HCT116 (cell line): ENCODE results near the gene ISCU. TPM values are rescaled to one million over a fixed set of nuclear protein-coding genes. Genes with fewer than 3 reads are reported as not detected.

Source experiments
- ATAC-seq: fragments of 200-7000 bp; cut with Tn5 transposase; 2 replicates; pipeline ENCODE4 v1.9.1; 2020; ENCODE audit warnings: mild to moderate bottlenecking, moderate library complexity
- BruUV-seq: library from RNA; stranded (reverse); fragments of 400-500 nt; replicated peaks from 2 replicates; lab custom pipeline; 2021; lab: Mats Ljungman, UMichigan
- CTCF ChIA-PET: fragments of 300-600 bp; sonication (Branson Sonifier 250); formaldehyde crosslinking; loops from one replicate; lab custom pipeline; 2021; ENCODE audit warnings: antibody characterized with exemption; lab: Charles Lee
- POLR2A ChIA-PET: fragments of 300-600, 350-600 bp; sonication (Branson Sonifier 250); formaldehyde crosslinking; loops from one replicate; lab custom pipeline; 2021; ENCODE audit warnings: antibody characterized with exemption; lab: Charles Lee
- RAD21 ChIA-PET, 2 experiments: fragments of 300-600 bp; sonication (Branson Sonifier 250); formaldehyde crosslinking; loops; one replicate each; lab custom pipeline; 2023; ENCODE audit warnings: low total read pairs in 2 of 2; ENCODE audit not compliant: uncharacterized antibody in 2 of 2, unreplicated experiment in 2 of 2, low non-redundant PET in 1 of 2; lab: Charles Lee
- DNase-seq: peaks from one replicate; pipeline ENCODE4 v3.0.0-alpha.2; 2010; ENCODE audit warnings: low read depth, low spot score
- H2AFZ ChIP-seq: fragments of 200-600 bp; shearing (Covaris generic), sonication (generic); 2 replicates; pipeline ENCODE4 v1.6.1; 2017; ENCODE audit warnings: low read depth, mixed run types, mixed read lengths, antibody characterized with exemption, low read length; ENCODE audit not compliant: poor library complexity, severe bottlenecking
- H3K27ac ChIP-seq: 2 replicates; pipeline ENCODE4 v1.5.1; 2012; ENCODE audit warnings: low read depth, low read length
- H3K27me3 ChIP-seq: fragments of 200-600 bp; sonication (generic); 2 replicates; pipeline ENCODE4 v1.6.1; 2016; ENCODE audit warnings: mixed run types, low read length, mixed read lengths; ENCODE audit not compliant: insufficient read depth
- H3K36me3 ChIP-seq, 2 experiments: fragments of 200-500 bp in 1 of 2; fragments of 200-600 bp in 1 of 2; sonication (Bioruptor generic) in 1 of 2; sonication (generic) in 1 of 2; 2 replicates each; pipeline versions ENCODE4 v1.5.1 to v1.6.1; 2014 to 2016; ENCODE audit warnings: low read length in 2 of 2, inconsistent platforms in 1 of 2, mixed read lengths in 1 of 2, mixed run types in 1 of 2; ENCODE audit not compliant: insufficient read depth in 2 of 2, control insufficient read depth in 1 of 2
- H3K4me1 ChIP-seq, 2 experiments: fragments of 200-600 bp in 1 of 2; sonication (generic) in 1 of 2; 2 replicates each; pipeline versions ENCODE4 v1.5.1 to v1.6.1; 2012 to 2017; ENCODE audit warnings: low read length in 2 of 2, inconsistent platforms in 1 of 2, mild to moderate bottlenecking in 1 of 2, mixed read lengths in 1 of 2, mixed run types in 1 of 2, moderate library complexity in 1 of 2; ENCODE audit not compliant: insufficient read depth in 2 of 2, control insufficient read depth in 1 of 2
- H3K4me2 ChIP-seq: fragments of 200-600 bp; sonication (generic); 2 replicates; pipeline ENCODE4 v1.6.1; 2017; ENCODE audit warnings: mixed run types, low read length, mixed read lengths
- H3K4me3 ChIP-seq, 2 experiments: fragments of 200-600 bp in 1 of 2; sonication (generic) in 1 of 2; replicated peaks in 1 of 2; 2 replicates each; pipeline ENCODE4 v1.5.1; 2011 to 2016; ENCODE audit warnings: low read length in 2 of 2, control low read depth in 1 of 2, low read depth in 1 of 2, mild to moderate bottlenecking in 1 of 2, mixed read lengths in 1 of 2, mixed run types in 1 of 2
- H3K79me2 ChIP-seq: fragments of 200-600 bp; sonication (generic); 2 replicates; pipeline ENCODE4 v1.6.1; 2017; ENCODE audit warnings: mild to moderate bottlenecking, mixed run types, low read length, moderate library complexity, mixed read lengths; ENCODE audit not compliant: insufficient read depth
- H3K9ac ChIP-seq: fragments of 200-600 bp; sonication (generic); 2 replicates; pipeline ENCODE4 v1.6.1; 2016; ENCODE audit warnings: low read length, mixed read lengths
- H3K9me2 ChIP-seq: fragments of 200-600 bp; sonication (generic), shearing (Covaris generic); 2 replicates; pipeline ENCODE4 v1.6.1; 2017; ENCODE audit warnings: mixed run types, mild to moderate bottlenecking, moderate library complexity; ENCODE audit not compliant: insufficient read depth
- H3K9me3 ChIP-seq, 2 experiments: fragments of 200-500 bp in 1 of 2; fragments of 200-600 bp in 1 of 2; sonication (Bioruptor generic) in 1 of 2; sonication (generic) in 1 of 2; 2 replicates each; pipeline ENCODE4 v1.6.1; 2014 to 2017; ENCODE audit warnings: low read length in 2 of 2, mixed read lengths in 2 of 2, inconsistent platforms in 1 of 2, low read depth in 1 of 2, mild to moderate bottlenecking in 1 of 2, mixed run types in 1 of 2, moderate library complexity in 1 of 2; ENCODE audit not compliant: control insufficient read depth in 1 of 2, insufficient read depth in 1 of 2
- H4K20me1 ChIP-seq: fragments of 200-600 bp; sonication (generic), shearing (Covaris generic); 2 replicates; pipeline ENCODE4 v1.6.1; 2017; ENCODE audit warnings: mixed run types, mild to moderate bottlenecking, moderate library complexity; ENCODE audit not compliant: insufficient read depth
- CEBPB ChIP-seq: IDR thresholded peaks from 2 replicates; pipeline ENCODE4 v1.6.1; 2012; ENCODE audit warnings: low read depth
- EGR1 ChIP-seq: IDR thresholded peaks from 2 replicates; pipeline ENCODE4 v1.6.1; 2012; ENCODE audit warnings: low read depth
- ELF1 ChIP-seq: IDR thresholded peaks from 2 replicates; pipeline ENCODE4 v1.6.1; 2012; ENCODE audit warnings: low read depth, borderline replicate concordance
- EZH2phosphoT487 ChIP-seq: fragments of 200-600 bp; IDR thresholded peaks from 2 replicates; pipeline ENCODE4 v1.6.1; 2018; ENCODE audit warnings: antibody characterized with exemption, borderline replicate concordance
- FOSL1 ChIP-seq: IDR thresholded peaks from 2 replicates; pipeline ENCODE4 v1.6.1; 2012; ENCODE audit warnings: low read depth
- JUND ChIP-seq: IDR thresholded peaks from 2 replicates; pipeline ENCODE4 v1.6.1; 2012
- POLR2AphosphoS5 ChIP-seq: IDR thresholded peaks from 2 replicates; pipeline ENCODE4 v1.6.1; 2011; ENCODE audit warnings: mild to moderate bottlenecking, low read depth, low read length, moderate library complexity
- RAD21 ChIP-seq: IDR thresholded peaks from 2 replicates; pipeline ENCODE4 v1.6.1; 2012; ENCODE audit warnings: low read depth, mild to moderate bottlenecking
- SP1 ChIP-seq: IDR thresholded peaks from 2 replicates; pipeline ENCODE4 v1.6.1; 2012; ENCODE audit warnings: low read depth
- TCF7L2 ChIP-seq: IDR thresholded peaks from 2 replicates; pipeline ENCODE4 v1.7.0; 2011; ENCODE audit warnings: borderline replicate concordance, inconsistent platforms; ENCODE audit not compliant: insufficient read depth, insufficient read length; ENCODE audit errors: extremely low read depth
- YY1 ChIP-seq: IDR thresholded peaks from 2 replicates; pipeline ENCODE4 v1.6.1; 2011; ENCODE audit warnings: low read length, low read depth, moderate library complexity, mild to moderate bottlenecking; ENCODE audit not compliant: insufficient replicate concordance; ENCODE audit errors: extremely low read depth
- ZNF274 ChIP-seq: fragments of 200-500 bp; sonication (Bioruptor generic); IDR thresholded peaks from 2 replicates; pipeline ENCODE4 v1.6.1; 2014; ENCODE audit warnings: mild to moderate bottlenecking, low read depth, low read length, inconsistent platforms
- intact Hi-C: fragments of 100-400 bp; cut with micrococcal nuclease; formaldehyde crosslinking; loops from 2 replicates; pipeline ENCODE4 v1.10.0; 2022
- total RNA-seq: library from RNA; stranded (reverse); gene quantifications from one replicate; pipeline ENCODE4 v1.2.1, GENCODE V29; 2021; ENCODE audit not compliant: unreplicated experiment
- TF ChIP-seq, protein P1 (sequence below), 3 experiments: fragments of 200-600 bp in 1 of 3; sonication (generic) in 1 of 3; IDR thresholded peaks in 2 of 3; conservative IDR thresholded peaks in 1 of 3; 2 replicates each; pipeline ENCODE4 v1.5.1; 2012 to 2017; ENCODE audit warnings: low read depth in 2 of 3, low read length in 2 of 3, antibody characterized with exemption in 1 of 3, borderline replicate concordance in 1 of 3, control low read depth in 1 of 3, mild to moderate bottlenecking in 1 of 3, mixed read lengths in 1 of 3, mixed run types in 1 of 3, moderate library complexity in 1 of 3; ENCODE audit not compliant: insufficient read depth in 1 of 3
- TF ChIP-seq, protein P2 (sequence below): IDR thresholded peaks from 2 replicates; pipeline ENCODE4 v1.6.1; 2011; ENCODE audit warnings: mild to moderate bottlenecking, low read length, moderate library complexity; ENCODE audit not compliant: insufficient replicate concordance; ENCODE audit errors: extremely low read depth
- TF ChIP-seq, protein P3 (sequence below): IDR thresholded peaks from 2 replicates; pipeline ENCODE4 v1.6.1; 2012; ENCODE audit warnings: low read depth

Gene ISCU
- total RNA-seq, 1 experiment from 2014 or later: 89.6 TPM

DNA sequence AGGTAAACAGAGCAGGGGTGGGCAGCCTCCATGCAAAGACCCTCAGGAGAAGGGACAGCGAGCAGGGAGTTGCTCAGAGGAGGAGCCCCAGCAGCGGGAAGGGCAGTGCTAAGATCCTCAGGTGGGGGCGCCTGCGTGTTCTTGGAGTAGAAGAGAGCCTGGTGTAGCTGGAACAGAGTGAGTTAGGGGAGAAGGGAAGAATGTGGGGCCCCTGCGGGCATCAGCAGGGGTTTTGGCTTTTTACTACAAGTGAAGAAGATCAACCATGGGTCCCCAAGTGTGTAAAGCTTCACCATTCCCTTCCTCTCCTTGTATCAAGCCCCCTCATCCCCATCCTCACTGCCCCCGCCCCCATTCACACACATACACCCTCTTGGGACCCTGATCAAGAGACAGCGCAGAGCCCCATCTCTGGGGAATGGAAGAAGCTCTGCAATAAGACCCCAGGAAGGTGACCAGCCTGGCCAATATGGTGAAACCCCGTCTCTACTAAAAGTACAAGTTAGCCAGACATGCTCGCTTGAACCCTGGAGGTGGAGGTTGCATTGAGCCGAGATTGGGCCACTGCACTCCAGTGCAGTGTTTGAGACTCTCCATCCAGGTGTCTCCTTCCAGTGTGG lies 45.7 kb downstream of the ISCU start:
- no peaks in the 10 kb centered on the region for H3K9me2 ChIP-seq
- BruUV-seq: no TSS peak
- DNase-seq (no peak), ATAC-seq (no peak)
- CTCF ChIA-PET: interaction anchor here (1.0 kb wide), 1 partner anchor 10 kb away, joined by 3 read pairs; no protein-coding TSS in a partner anchor
- H4K20me1 ChIP-seq: no peaks in the 10 kb centered on the region
- no peaks in the 10 kb centered on the region for H3K79me2 ChIP-seq
- RAD21 ChIA-PET: no interaction called here
- POLR2A ChIA-PET: no interaction called here
- H3K36me3 ChIP-seq: no peaks in the 10 kb centered on the region
- intact Hi-C loops: no loop called here
- no peak overlapping the region for H3K9ac ChIP-seq
- no peak overlapping the region for H2AFZ ChIP-seq
- peaks cover 16 to 18% of the 10 kb centered on the region in 2 experiments for H3K4me1 ChIP-seq
- H3K4me2 ChIP-seq: no peak overlapping the region
- no peak overlapping the region for H3K27ac ChIP-seq
- no peaks in the 10 kb centered on the region for H3K27me3 ChIP-seq
- TF ChIP-seq EGR1: no peak
- TF ChIP-seq FOSL1: no peak
- no peak for TF ChIP-seq YY1
- TF ChIP-seq, protein P1, sequence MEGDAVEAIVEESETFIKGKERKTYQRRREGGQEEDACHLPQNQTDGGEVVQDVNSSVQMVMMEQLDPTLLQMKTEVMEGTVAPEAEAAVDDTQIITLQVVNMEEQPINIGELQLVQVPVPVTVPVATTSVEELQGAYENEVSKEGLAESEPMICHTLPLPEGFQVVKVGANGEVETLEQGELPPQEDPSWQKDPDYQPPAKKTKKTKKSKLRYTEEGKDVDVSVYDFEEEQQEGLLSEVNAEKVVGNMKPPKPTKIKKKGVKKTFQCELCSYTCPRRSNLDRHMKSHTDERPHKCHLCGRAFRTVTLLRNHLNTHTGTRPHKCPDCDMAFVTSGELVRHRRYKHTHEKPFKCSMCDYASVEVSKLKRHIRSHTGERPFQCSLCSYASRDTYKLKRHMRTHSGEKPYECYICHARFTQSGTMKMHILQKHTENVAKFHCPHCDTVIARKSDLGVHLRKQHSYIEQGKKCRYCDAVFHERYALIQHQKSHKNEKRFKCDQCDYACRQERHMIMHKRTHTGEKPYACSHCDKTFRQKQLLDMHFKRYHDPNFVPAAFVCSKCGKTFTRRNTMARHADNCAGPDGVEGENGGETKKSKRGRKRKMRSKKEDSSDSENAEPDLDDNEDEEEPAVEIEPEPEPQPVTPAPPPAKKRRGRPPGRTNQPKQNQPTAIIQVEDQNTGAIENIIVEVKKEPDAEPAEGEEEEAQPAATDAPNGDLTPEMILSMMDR (IDR thresholded peaks at IDR 0.05 in 2 of 3, conservative IDR thresholded peaks at IDR 0.05 in 1 of 3; ENCODE audit: borderline replicate concordance in 1 of 3, insufficient read depth in 1 of 3, low read depth in 2 of 3, low read length in 2 of 3): no peak
- no peak for TF ChIP-seq EZH2phosphoT487
- no peak for TF ChIP-seq ZNF274
- TF ChIP-seq POLR2AphosphoS5: no peak
- no peak for TF ChIP-seq JUND
- no peak for TF ChIP-seq CEBPB
- no peak for TF ChIP-seq ELF1
- TF ChIP-seq, protein P2, sequence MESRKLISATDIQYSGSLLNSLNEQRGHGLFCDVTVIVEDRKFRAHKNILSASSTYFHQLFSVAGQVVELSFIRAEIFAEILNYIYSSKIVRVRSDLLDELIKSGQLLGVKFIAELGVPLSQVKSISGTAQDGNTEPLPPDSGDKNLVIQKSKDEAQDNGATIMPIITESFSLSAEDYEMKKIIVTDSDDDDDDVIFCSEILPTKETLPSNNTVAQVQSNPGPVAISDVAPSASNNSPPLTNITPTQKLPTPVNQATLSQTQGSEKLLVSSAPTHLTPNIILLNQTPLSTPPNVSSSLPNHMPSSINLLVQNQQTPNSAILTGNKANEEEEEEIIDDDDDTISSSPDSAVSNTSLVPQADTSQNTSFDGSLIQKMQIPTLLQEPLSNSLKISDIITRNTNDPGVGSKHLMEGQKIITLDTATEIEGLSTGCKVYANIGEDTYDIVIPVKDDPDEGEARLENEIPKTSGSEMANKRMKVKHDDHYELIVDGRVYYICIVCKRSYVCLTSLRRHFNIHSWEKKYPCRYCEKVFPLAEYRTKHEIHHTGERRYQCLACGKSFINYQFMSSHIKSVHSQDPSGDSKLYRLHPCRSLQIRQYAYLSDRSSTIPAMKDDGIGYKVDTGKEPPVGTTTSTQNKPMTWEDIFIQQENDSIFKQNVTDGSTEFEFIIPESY: no peak
- no peak for TF ChIP-seq SP1
- TF ChIP-seq, protein P3, sequence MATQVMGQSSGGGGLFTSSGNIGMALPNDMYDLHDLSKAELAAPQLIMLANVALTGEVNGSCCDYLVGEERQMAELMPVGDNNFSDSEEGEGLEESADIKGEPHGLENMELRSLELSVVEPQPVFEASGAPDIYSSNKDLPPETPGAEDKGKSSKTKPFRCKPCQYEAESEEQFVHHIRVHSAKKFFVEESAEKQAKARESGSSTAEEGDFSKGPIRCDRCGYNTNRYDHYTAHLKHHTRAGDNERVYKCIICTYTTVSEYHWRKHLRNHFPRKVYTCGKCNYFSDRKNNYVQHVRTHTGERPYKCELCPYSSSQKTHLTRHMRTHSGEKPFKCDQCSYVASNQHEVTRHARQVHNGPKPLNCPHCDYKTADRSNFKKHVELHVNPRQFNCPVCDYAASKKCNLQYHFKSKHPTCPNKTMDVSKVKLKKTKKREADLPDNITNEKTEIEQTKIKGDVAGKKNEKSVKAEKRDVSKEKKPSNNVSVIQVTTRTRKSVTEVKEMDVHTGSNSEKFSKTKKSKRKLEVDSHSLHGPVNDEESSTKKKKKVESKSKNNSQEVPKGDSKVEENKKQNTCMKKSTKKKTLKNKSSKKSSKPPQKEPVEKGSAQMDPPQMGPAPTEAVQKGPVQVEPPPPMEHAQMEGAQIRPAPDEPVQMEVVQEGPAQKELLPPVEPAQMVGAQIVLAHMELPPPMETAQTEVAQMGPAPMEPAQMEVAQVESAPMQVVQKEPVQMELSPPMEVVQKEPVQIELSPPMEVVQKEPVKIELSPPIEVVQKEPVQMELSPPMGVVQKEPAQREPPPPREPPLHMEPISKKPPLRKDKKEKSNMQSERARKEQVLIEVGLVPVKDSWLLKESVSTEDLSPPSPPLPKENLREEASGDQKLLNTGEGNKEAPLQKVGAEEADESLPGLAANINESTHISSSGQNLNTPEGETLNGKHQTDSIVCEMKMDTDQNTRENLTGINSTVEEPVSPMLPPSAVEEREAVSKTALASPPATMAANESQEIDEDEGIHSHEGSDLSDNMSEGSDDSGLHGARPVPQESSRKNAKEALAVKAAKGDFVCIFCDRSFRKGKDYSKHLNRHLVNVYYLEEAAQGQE: no peak
- TF ChIP-seq RAD21: no peak
- no peak for TF ChIP-seq TCF7L2
- H3K9me3 ChIP-seq: no peaks in the 10 kb centered on the region
- no peak overlapping the region for H3K4me3 ChIP-seq
